HG03095 (cell line): ENCODE measurements around the gene TMEM204.

Source experiments
- ATAC-seq: cut with Tn5 transposase; IDR thresholded peaks from one replicate; pipeline ENCODE4 v1.9.1; 2021; ENCODE audit warnings: moderate library complexity; ENCODE audit not compliant: unreplicated experiment

Gene TMEM204

DNA sequence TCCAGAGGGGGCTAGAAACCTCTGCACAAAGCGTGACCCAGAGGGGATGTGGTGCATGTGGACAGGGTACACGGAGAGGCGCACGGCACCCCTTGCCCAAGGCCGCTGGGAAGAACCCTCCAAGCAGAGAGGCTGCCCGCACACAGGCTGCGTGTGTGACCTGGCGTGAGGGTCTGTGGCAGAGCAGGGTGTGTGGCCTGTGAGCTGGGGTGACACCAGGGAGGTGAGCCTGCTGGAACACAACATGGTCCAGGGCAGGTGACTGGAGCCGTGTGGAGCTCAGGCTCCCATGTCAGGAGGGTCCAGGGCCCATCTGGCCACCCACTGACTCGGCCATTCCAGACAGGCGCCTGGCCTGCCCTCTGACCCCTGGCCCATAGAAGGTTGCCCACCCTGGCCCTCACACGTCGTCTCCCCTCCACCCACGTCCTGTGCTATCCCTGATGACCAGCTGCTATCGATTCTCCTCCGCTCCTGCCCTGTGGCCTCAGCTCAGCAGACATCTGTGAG, 14.8 kb upstream of the TMEM204 start:
- ATAC-seq = no peak

DNA sequence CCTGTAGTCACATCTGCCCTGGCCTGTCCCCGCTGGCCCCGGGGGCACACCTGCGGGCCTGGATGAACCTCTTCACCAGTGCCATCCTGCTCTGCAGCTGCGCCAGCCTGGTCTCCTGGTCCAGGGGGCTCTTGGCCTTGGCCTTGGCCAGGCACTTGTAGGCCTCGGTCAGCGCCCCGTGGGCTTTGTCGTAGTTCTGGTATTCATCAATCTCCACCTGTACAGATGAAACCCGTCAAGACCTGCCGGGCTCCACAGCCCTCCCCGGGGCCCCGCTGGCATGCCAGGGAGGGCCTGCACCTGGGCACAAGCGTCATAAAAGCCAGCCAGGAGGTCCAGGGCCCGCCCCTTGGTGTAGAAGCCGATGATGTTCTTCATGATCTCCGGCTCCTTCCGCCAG, 13.6 kb upstream of the TMEM204 start:
- no peak for ATAC-seq

DNA sequence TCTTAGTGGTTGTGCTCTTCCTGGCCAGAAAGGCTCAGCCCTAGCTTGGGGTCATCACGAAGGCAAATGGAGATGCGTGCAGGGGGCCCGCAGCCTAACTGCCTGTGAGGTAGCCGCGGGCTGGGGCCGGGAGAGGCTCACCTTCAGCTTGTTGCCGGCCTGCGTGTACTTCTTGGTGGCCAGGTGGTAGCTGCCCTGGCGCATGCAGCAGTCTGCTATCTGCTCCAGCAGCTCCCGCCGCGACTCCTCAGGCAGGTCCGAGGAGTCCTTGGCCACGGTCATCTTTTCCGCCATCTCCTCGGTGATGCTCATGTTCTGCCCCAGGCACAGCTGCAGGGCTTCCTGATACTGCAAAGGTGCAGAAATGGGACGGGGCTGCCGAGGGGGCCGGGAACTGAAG, 13.0 kb upstream of the TMEM204 start:
- ATAC-seq = no peak

DNA sequence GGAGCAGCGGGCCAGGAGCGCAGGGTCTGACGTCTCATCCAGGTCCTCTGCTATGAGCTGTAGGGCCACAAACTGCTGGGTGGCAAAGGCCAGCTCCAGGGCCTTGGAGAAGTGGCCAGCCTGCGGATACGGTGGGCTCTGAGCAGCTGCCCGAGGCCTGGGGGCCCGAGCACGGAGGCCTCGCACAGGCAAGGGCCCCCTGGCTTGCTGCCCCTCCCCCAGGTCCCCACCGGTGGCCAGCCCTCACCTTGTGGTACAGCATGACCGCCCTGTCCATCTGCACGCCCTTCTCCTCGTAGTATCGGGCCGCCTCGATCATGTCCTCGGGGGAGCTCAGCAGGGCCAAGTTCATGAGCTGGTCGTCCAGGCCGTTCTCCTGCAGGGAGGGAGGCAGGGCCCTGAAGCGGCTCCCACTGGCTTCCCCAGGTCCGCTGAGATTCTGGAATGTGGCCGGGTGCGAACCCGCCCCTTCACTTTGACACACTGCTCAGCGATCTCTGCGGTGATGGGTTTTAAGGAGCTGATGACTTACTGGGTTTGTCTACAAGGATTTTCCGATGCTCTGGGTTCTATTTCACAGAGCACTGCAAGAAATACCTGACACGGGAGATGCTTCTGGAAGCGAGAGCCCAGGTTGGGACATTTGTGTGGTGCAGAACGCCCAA, 9.8 kb upstream of the TMEM204 start:
- no peak for ATAC-seq

DNA sequence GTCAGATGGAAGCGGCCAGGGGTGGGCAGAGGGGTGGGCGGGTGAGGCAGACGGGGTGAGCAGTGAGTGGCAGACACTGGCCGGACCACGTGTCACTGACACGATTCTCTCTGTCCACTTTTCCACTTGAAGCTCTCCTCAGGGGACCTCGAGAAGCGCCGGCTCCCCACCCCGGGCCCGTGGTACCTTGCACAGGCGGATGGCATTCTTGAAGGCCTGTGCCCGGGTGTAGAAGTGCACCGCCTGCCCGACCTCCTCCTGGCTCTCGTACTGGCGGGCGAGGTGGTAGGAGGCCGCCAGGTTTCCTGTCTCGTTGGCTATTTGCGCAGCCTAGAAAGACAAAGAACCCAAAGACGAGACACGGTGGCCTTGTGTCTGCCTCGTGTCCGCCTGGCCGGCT, 9.1 kb upstream of the TMEM204 start:
- no peak for ATAC-seq

DNA sequence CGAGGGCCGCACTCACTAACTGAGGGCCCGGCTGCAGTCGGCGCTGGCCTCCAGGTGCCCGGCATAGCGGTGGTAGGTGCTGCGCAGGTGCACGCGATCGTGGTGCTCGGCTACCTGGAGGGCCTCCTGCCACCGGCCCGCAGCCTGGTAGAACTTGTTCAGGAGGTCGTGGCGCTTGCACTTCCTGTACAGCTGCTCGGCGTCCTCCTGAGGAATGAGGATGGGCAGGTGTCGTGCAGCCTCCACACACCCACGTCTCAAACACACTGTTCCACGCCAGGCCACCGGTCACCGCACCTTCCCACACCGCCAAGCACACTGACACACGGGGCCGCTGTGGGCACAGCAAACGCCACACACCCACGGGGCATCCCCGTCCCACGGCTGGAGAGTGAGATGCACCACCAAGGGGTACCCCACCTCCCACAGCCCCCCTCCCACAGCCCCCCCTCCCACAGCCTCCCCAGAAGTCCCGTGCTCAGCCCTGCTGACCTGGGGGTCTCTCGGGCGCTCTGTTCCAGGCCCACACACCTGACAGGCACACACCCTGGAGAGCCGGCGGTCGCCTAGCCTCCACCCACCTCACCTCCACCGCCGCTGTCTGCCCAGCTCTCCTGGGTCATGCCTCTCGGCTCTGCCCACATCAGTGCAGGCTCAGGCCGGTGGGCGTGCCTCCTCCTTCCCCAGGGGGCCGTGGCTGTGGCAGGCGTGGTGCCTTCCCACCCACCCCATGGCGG, 7.4 kb upstream of the TMEM204 start:
- no peak for ATAC-seq

DNA sequence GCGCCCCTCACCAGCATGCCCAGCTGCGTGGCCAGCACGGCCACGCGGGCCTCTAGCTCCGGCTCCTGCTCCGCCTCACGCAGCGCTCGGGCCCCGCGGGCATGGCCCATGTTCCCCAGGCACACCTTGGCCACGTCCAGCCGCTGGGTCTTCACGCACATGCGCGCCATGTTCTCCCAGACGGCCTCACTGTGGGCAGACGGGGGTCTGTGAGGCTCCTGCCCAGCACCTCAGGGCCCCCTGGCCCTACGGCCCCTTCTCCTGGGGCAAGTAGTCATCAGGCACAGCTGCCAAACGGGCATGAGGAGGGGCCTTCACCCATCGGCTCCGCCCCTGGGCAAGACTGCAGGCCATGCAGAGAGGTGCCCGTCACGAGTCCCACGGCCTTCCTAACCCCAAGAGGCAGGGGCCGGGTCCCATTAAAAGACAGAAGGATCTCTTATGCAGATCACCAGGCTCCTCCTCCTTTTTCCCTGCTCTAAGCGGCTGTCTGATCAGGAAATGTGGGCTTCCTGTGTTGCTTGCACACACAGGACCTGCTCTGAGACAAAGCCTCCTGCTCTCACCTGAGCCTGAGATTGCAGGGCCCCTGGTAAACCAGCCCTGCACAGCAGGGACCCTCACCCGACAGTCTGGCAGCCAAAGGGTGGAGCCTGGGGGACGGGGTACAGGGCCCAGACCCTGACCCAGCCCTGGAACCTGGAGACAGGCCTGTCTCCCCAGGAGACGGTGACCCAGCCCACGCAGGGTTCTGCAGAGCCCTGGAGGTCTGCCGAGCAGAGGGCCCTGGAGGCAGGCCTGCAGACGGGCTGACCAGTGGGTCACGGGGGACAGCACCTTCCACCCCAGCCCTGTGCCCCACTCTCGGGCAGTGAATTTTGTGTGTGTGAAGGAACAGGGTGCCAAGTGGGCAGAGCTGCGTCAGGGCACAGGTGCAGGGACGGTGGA, 6.6 kb upstream of the TMEM204 start:
- no peak for ATAC-seq

DNA sequence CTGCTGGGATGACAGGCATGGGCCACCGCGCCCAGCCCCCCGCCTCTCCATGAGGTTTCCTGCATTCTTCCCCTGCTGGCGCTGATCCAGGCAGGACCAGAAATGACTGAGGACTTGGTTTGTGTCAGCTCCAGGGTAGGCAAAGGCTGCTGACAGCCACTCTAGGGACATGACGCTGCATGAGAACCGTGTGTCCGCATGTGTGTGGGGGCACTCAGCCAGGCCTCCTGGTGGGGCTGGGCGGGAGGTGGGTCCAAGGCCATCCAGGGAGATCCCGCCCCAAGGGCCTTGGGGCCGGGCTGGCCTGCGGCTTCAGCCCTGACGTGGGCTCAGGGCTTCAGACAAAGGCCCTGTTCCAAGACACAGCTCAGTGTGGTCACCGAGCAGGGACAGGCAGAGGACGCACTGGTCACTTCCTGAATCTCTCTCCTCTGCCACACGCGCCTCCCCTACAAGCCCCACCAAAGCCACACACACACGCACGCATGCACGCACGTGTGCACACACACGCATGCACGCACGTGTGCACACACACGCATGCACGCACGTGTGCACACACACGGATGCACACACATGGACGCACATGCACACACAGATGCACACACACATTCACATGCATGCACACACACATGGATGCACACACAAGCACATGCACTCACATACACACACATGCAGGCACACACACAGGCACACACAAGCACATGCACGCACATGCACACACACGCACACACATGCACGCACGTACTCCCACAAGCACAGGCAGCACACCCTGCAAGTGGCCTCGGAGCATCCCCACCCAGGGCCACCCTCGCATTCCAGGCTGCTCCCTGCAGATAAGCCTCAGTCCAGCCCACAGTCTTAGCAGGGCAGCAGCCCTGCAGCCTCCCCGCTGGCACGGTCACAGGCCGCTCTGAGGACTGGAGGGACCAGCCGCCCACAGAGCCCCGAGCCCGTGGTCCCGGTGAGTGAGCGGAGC, 5.3 kb upstream of the TMEM204 start:
- ATAC-seq = no peak

DNA sequence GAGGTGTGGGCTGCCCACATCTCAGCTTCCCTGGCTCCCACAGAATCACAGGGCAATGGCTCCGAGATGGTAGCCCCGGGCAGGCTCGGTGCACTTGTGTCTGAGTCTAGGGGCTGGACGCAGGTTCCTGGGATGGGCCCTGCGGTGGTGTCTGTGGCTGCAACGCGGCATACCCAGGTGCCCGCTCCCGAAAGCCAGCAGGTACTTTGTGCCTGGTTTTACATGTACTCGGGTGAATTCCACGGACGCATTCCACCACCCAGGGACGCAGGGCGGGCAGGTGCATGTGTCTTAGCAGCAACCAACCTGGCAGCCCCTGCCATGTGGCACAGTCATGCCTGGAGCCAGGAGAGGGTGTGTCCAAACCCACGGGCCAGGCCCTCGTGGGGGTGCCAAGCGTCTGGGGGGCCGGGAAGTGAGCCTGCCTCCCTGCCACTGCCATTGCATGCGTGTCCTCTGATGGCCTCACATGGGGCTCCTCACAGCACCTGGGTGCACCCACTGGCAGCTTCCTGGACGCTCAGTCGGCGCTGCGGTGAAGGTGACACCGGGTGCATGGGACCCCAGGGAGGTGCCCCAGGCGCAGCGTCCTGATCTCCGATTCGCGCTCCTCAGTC, 4.4 kb upstream of the TMEM204 start:
- ATAC-seq = no peak

DNA sequence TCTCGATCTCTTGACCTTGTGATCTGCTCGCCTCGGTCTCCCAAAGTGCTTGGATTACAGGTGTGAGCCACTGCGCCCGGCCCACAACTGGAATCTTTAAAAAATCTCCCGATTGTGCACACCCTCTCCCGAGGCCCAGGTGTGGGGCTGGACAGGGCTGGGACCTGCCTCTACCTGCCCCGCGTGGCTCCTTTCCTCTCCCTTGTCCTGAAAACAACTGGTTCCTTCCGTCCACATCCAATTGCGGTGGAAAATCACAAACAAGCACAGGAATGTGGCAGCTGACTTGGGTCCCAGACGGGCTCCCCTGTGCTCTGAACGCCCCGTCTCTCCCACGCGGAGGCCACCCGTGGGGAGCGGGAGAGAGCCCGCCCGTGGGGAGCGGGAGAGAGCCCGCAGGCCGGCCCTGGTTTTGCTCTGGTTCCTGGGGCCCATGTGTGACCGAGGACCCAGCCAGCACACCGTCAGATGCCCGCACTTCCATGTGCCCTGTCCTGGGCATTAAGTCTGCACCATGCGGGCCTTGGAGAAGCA, 3.0 kb upstream of the TMEM204 start:
- ATAC-seq = no peak

DNA sequence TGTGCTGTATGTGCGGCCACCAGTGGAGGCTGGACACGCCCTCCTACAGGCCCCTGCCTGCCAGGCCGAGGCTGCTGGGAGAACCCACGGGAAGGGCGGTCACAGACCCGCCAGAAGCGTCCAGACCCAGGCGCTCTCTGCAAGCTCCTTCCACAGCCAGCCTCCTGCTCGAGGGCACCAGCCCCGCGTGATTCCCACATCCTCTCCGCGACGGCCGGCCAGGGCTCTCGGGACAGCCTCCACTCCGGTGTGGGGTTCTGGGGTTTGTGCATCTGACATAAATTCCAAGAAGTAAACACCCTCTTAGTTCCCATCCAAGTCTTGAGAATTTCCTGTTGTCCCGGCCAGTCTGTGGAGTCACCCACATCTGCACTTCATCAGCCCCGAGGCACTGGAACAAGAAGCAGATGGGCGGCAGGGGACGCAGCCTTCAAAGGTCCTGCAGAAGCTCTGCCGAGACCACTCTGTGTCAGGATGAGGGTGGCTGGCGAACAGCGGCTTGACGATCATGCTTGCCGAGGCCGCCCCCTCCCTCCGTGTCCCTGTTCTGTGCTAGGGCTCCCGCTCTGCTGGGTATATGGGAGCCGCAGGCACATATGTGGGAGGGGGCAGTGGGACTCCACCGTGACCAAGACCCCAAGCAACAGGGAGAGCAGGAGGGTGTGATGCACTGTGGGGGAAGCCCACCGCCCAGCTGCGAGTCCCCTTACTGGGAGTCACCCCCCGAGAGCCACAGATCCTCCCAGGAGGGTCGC, 2.4 kb upstream of the TMEM204 start:
- no peak for ATAC-seq

DNA sequence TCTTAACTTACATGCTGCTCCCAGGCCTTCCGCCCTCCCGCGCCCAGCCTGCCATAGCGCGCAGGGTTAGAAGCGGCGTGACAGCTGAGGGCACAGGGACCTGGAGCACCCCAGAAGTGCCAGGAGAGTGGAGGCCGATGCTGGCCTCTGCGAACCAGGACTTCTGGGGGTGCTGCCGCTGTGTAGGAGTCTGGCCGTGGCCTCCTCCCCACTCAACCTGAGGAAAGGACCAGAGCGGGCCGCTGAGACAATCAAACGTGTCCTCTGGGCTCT, 1.9 kb upstream of the TMEM204 start:
- no peak for ATAC-seq

DNA sequence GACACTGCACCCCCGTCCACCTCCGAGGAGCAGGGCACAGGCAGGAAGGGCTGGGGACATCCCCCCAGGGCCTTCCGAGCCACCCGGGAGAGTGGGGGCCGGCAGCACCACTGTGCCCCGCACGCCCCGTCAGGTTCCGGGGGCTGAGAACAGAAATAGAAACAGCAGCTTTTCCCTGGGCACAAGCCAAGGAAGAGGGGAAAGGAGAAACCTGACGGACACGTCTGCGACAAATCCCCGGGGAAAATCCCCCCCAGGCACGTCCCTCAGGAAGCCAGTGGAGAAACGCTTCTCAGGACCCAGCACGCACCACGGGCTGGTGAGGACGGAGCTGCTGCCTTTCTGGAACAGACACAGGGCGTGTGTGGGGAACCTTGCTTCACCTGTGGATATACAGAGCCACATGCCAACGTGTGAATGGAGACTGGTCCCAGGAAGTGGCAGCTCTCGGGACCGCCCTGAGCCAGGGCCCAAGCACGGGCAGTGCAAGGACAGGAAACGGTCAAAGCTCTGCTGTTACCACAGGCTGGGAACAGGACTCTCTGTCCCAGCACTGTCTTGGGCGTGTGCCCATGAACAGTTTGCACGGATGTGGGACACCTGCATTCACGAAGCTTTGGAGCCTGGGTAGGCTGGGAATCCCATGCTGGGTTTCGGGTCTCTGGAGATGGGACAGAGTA, 1.2 kb upstream of the TMEM204 start:
- no peak for ATAC-seq

DNA sequence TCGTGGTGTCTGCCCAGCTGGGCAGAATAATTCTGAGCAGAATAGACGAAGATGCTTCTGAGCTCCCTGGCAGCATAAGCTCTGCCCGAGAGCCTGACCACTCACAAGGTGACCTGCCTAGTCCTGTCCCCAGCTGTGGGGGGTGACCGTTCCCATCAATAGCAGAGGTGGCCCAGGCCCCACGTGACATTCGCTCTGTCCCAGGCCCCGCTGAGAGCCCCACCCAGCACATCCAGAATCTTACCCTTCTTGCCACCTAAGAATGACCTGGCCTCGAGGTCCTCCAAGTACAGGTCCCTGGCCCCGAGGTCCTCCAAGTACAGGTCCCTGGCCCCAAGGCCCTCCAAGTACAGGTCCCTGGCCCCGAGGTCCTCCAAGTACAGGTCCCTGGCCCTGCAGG, 695 bp upstream of the TMEM204 start:
- no peak for ATAC-seq

DNA sequence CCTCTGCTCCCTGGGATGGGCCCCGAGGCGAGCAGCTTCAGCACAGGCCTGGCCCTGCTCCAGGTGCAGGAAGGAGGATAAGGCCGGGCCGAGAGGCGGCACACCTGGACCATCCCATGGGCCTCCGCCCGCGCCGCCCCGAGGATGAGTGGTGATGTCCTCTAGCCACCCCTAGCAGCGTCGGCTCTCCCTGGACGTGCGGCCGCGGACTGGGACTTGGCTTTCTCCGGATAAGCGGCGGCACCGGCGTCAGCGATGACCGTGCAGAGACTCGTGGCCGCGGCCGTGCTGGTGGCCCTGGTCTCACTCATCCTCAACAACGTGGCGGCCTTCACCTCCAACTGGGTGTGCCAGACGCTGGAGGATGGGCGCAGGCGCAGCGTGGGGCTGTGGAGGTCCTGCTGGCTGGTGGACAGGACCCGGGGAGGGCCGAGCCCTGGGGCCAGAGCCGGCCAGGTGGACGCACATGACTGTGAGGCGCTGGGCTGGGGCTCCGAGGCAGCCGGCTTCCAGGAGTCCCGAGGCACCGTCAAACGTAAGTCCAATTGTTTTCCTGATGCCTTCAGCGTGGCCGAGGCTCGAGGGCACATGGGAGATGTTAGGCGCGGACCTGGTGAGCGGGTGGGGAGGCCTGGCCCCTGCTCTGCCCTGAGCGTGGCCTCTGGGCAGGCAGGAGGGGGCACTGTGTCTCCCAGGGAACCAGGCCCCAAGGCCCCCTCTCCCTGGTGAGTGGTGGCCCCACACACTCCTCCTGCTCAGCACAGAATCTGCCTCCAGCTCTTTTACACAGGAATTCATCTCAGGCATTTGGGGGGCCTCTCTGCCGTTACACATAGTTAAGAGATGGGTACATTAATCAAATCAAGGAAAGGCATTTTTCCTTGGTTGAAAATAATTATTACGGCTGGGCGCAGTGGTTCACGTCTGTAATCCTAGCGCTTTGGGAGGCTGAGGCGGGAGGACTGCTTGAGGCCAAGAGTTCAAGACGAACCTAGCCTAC, 855 bp downstream of the TMEM204 start:
- ATAC-seq = no peak

DNA sequence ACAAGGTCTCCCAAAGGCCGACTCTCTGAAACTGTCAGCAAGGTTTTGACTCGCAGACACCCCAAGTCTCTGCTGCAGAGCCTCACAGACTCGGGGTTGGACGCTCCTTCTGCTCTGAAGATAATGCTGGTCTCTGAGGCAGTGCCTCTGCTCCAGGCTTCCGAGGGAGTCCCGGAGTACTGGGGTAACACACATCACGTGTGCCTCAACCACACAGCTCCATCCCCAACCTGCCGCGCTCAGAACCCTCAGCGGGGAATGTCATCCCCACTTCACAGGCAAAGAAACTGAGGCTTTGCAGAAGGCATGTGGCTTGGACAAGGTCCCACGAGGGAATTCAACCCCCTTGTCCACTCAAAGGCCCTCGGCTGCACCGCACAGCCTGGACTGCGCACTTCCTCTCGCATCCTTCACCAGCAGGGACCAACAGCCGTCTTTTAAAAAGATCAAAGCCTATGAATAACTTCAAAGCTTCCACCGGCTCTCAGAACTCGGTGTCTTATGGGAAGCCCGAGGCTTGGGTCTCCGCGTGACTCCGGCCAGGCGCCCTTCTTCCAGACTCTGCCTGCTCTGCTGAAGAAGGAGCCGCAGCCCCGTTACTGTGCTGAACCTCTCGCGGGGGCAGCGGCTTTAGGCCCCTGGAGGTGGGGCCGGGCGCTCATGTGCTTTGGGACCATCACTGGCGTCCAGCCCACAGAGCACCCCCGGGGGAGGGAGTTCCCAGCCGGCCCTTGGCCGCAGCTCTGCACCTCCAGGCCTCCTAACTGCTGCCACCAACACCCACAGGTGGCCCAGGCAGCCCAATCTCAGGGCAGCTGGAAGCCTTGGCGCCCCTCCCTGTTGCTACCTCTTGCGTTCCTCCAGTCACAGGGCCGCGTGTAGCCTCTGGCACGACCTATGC, 2.2 kb downstream of the TMEM204 start:
- no peak for ATAC-seq
